H1 (cell line): ENCODE data around the gene TMEM44. TPM values are rescaled to one million over a fixed set of nuclear protein-coding genes. Genes with fewer than 3 reads are reported as not detected.

ENCODE experiments used
- CTCF ChIA-PET: fragments of 300-600 bp; sonication (Branson Sonifier 250); formaldehyde crosslinking; loops from one replicate; lab custom pipeline; 2021; ENCODE audit not compliant: partially characterized antibody; lab: Charles Lee
- POLR2A ChIA-PET: fragments of 300-600 bp; sonication (Branson Sonifier 250); formaldehyde crosslinking; loops from one replicate; lab custom pipeline; 2021; ENCODE audit warnings: inconsistent platforms; ENCODE audit not compliant: partially characterized antibody; lab: Charles Lee
- DNase-seq, 2 experiments: peaks; one replicate each; pipeline versions ENCODE4 v3.0.0 to v3.0.0-alpha.2; 2010 to 2022; ENCODE audit warnings: low spot score in 2 of 2, low read depth in 1 of 2, mixed read lengths in 1 of 2
- FAIRE-seq: peaks from 2 replicates; lab custom pipeline; 2011; peaks lifted over from hg19 to GRCh38; lab: Jason Lieb, UNC
- H2AFZ ChIP-seq: 2 replicates; pipeline ENCODE4 v1.8.1; 2012; ENCODE audit warnings: low read length, inconsistent platforms
- H2AK5ac ChIP-seq: 2 replicates; pipeline ENCODE4 v1.6.1; 2013; ENCODE audit warnings: low read depth, low read length
- H2BK120ac ChIP-seq: replicated peaks from 2 replicates; pipeline ENCODE3; 2013; ENCODE audit warnings: low read depth, low read length, inconsistent platforms
- H2BK12ac ChIP-seq: 2 replicates; pipeline ENCODE4 v1.6.1; 2013; ENCODE audit warnings: low read depth, low read length
- H2BK15ac ChIP-seq: 2 replicates; pipeline ENCODE4 v1.6.1; 2013; ENCODE audit warnings: low read length
- H2BK20ac ChIP-seq: 2 replicates; pipeline ENCODE4 v1.6.1; 2013; ENCODE audit warnings: low read length
- H2BK5ac ChIP-seq: 2 replicates; pipeline ENCODE4 v1.6.1; 2013; ENCODE audit warnings: low read depth, low read length
- H3K14ac ChIP-seq: 2 replicates; pipeline ENCODE4 v1.6.1; 2013; ENCODE audit warnings: inconsistent platforms; ENCODE audit not compliant: insufficient read length
- H3K18ac ChIP-seq: 2 replicates; pipeline ENCODE4 v1.6.1; 2013; ENCODE audit warnings: low read length; ENCODE audit errors: extremely low read depth
- H3K23ac ChIP-seq: 2 replicates; pipeline ENCODE4 v1.6.1; 2013; ENCODE audit warnings: inconsistent platforms; ENCODE audit not compliant: insufficient read length
- H3K23me2 ChIP-seq: 2 replicates; pipeline ENCODE4 v1.6.1; 2013; ENCODE audit warnings: low read depth, low read length
- H3K27ac ChIP-seq: 2 replicates; pipeline ENCODE4 v1.6.1; 2011; ENCODE audit warnings: low read depth, low read length, inconsistent platforms
- H3K27me3 ChIP-seq, 4 experiments: replicated peaks in 1 of 4; 1 replicate in 1 of 4; 2 replicates in 3 of 4; pipeline versions ENCODE4 v1.6.1 to v1.8.1; 2011 to 2013; ENCODE audit warnings: low read length in 3 of 4, mild to moderate bottlenecking in 3 of 4, inconsistent platforms in 2 of 4, mixed read lengths in 2 of 4, moderate library complexity in 1 of 4; ENCODE audit not compliant: control insufficient read depth in 3 of 4, insufficient read depth in 3 of 4; ENCODE audit errors: extremely low read depth in 1 of 4
- H3K36me3 ChIP-seq, 4 experiments: 2 replicates each; pipeline versions ENCODE4 v1.6.1 to v1.8.1; 2011 to 2013; ENCODE audit warnings: mild to moderate bottlenecking in 4 of 4, low read length in 3 of 4, moderate library complexity in 2 of 4, control low read depth in 1 of 4, inconsistent platforms in 1 of 4; ENCODE audit not compliant: insufficient read depth in 4 of 4, control insufficient read depth in 2 of 4
- H3K4ac ChIP-seq: replicated peaks from 2 replicates; pipeline ENCODE3; 2013; ENCODE audit warnings: low read length, low read depth, mixed read lengths, inconsistent platforms; ENCODE audit not compliant: insufficient read length
- H3K4me1 ChIP-seq, 4 experiments: replicated peaks in 1 of 4; 1 replicate in 1 of 4; 2 replicates in 3 of 4; pipeline versions ENCODE4 v1.6.1 to v1.8.1; 2011 to 2013; ENCODE audit warnings: low read length in 3 of 4, inconsistent platforms in 2 of 4, mixed read lengths in 1 of 4; ENCODE audit not compliant: insufficient read depth in 4 of 4, control insufficient read depth in 3 of 4
- H3K4me2 ChIP-seq, 2 experiments: 2 replicates each; pipeline versions ENCODE4 v1.6.1 to v1.8.1; 2011 to 2013; ENCODE audit warnings: low read depth in 2 of 2, low read length in 2 of 2, control low read depth in 1 of 2, inconsistent platforms in 1 of 2, mild to moderate bottlenecking in 1 of 2; ENCODE audit not compliant: insufficient read depth in 1 of 2
- H3K4me3 ChIP-seq, 4 experiments: fragments of 200-600, 300-600 bp in 1 of 4; sonication (generic), shearing (Covaris generic), sonication (Bioruptor Twin) in 1 of 4; 2 replicates each; pipeline versions ENCODE4 v1.5.1 to v1.8.1; 2011 to 2016; ENCODE audit warnings: low read length in 4 of 4, low read depth in 3 of 4, control low read depth in 2 of 4, inconsistent platforms in 2 of 4, mild to moderate bottlenecking in 2 of 4, mixed read lengths in 1 of 4, moderate library complexity in 1 of 4; ENCODE audit not compliant: insufficient read depth in 2 of 4; ENCODE audit errors: extremely low read depth in 1 of 4
- H3K56ac ChIP-seq: replicated peaks from 2 replicates; pipeline ENCODE3; 2013; ENCODE audit warnings: low read depth, mild to moderate bottlenecking, mixed read lengths, low read length, inconsistent platforms; ENCODE audit not compliant: insufficient read length
- H3K79me1 ChIP-seq: 2 replicates; pipeline ENCODE4 v1.6.1; 2013; ENCODE audit warnings: low read depth, low read length, control low read depth
- H3K79me2 ChIP-seq, 2 experiments: 2 replicates each; pipeline versions ENCODE4 v1.6.1 to v1.8.1; 2012 to 2013; ENCODE audit warnings: low read length in 2 of 2, mild to moderate bottlenecking in 2 of 2, inconsistent platforms in 1 of 2; ENCODE audit not compliant: insufficient read depth in 2 of 2, control insufficient read depth in 1 of 2
- H3K9ac ChIP-seq, 4 experiments: replicated peaks in 1 of 4; 1 replicate in 1 of 4; 2 replicates in 3 of 4; pipeline versions ENCODE4 v1.6.1 to v1.8.1; 2011 to 2013; ENCODE audit warnings: low read depth in 3 of 4, low read length in 3 of 4, control low read depth in 2 of 4, mild to moderate bottlenecking in 2 of 4, moderate library complexity in 2 of 4, inconsistent platforms in 1 of 4; ENCODE audit errors: extremely low read depth in 1 of 4
- H3K9me3 ChIP-seq, 2 experiments: 2 replicates each; pipeline versions ENCODE4 v1.6.1 to v1.8.1; 2012 to 2013; ENCODE audit warnings: mild to moderate bottlenecking in 2 of 2, moderate library complexity in 2 of 2, control low read depth in 1 of 2, inconsistent platforms in 1 of 2, low read depth in 1 of 2, low read length in 1 of 2, mixed read lengths in 1 of 2; ENCODE audit not compliant: insufficient read depth in 2 of 2
- H4K20me1 ChIP-seq, 2 experiments: replicated peaks in 1 of 2; 2 replicates each; pipeline versions ENCODE3 to v1.8.1; 2011 to 2013; ENCODE audit warnings: inconsistent platforms in 2 of 2, low read length in 2 of 2, mild to moderate bottlenecking in 1 of 2; ENCODE audit not compliant: insufficient read depth in 2 of 2, control insufficient read depth in 1 of 2
- H4K5ac ChIP-seq: 2 replicates; pipeline ENCODE4 v1.6.1; 2013; ENCODE audit warnings: low read length, low read depth, mixed read lengths, inconsistent platforms; ENCODE audit not compliant: insufficient read length
- H4K8ac ChIP-seq: 2 replicates; pipeline ENCODE4 v1.8.0; 2013; ENCODE audit warnings: mild to moderate bottlenecking, moderate library complexity, low read length, inconsistent platforms; ENCODE audit not compliant: insufficient read depth; ENCODE audit errors: extremely low read depth
- H4K91ac ChIP-seq: replicated peaks from 2 replicates; pipeline ENCODE3; 2013; ENCODE audit warnings: low read length, mixed read lengths, inconsistent platforms; ENCODE audit not compliant: insufficient read length
- CBX8 ChIP-seq: fragments of 300-800, 300-1000 bp; sonication (generic); IDR thresholded peaks from 2 replicates; pipeline ENCODE4 v1.7.1; 2016; ENCODE audit warnings: low read depth, low read length, borderline replicate concordance
- GABPA ChIP-seq: IDR thresholded peaks from 2 replicates; pipeline ENCODE4 v1.6.1; 2011; ENCODE audit warnings: mild to moderate bottlenecking, low read length, moderate library complexity, borderline replicate concordance; ENCODE audit not compliant: insufficient read depth
- NANOG ChIP-seq: IDR thresholded peaks from 2 replicates; pipeline ENCODE4 v1.6.1; 2011; ENCODE audit warnings: low read length, low read depth, mild to moderate bottlenecking, inconsistent platforms; ENCODE audit not compliant: insufficient read depth, poor library complexity, severe bottlenecking
- RNF2 ChIP-seq: fragments of 200-900, 300-1000 bp; sonication (generic); IDR thresholded peaks from 2 replicates; pipeline ENCODE4 v1.7.1; 2016; ENCODE audit warnings: borderline replicate concordance, low read depth, mild to moderate bottlenecking, antibody characterized with exemption, low read length; ENCODE audit not compliant: poor library complexity, severe bottlenecking; ENCODE audit errors: missing control alignments
- WGBS, 2 experiments: shearing (Covaris generic) in 1 of 2; methylation state at CpG; one replicate each; pipeline versions ENCODE4 v1.1.6 to v1.1.7; 2013 to 2015; ENCODE audit warnings: low lambda C conversion rate in 2 of 2, mixed read lengths in 2 of 2, inconsistent platforms in 1 of 2, low coverage in 1 of 2, missing lambda C conversion rate in 1 of 2; ENCODE audit not compliant: insufficient replicate concordance in 2 of 2, insufficient coverage in 1 of 2, insufficient read length in 1 of 2; ENCODE audit errors: extremely low coverage in 1 of 2, missing lambda C conversion rate in 1 of 2; 5-methylcytosine and 5-hydroxymethylcytosine counted together
- polyA plus RNA-seq, 7 experiments: library from polyadenylated mRNA; depleted of rRNA in 3 of 7; stranded (reverse) in 5 of 7; unstranded in 2 of 7; fragments of >200 nt in 5 of 7; fragments of 200-250 nt in 2 of 7; gene quantifications; 1 replicate in 5 of 7; 2 replicates in 1 of 7; 4 replicates in 1 of 7; pipeline versions ENCODE4 v1.2.1 to v1.2.3, GENCODE V29; 2011 to 2013; ENCODE audit warnings: missing spikeins in 2 of 7, mixed read lengths in 2 of 7
- total RNA-seq: library from RNA; stranded (reverse); fragmentation: NEBNext Ultra II Directional; extraction: Animal tissue kit (Norgen Biotek cat#: 25700); gene quantifications from 2 replicates; pipeline ENCODE4 v1.2.1, GENCODE V29; 2021

Gene TMEM44
- total and polyA plus RNA-seq, 2 of the 8 experiments (the other 6 are each of a cell fraction or from before 2014, with no cell fraction given): 14.0 to 16.7 TPM

- CTCF ChIA-PET: interaction anchor here (0.6 to 5.4 kb wide), 4 partner anchors 15 to 410 kb away, joined by 3 to 48 read pairs (median 3); no protein-coding TSS in a partner anchor
- no peak for DNase-seq
- H2AK5ac ChIP-seq: no peak overlapping the region
- no peaks in the 10 kb centered on the region for H3K36me3 ChIP-seq
- no peak overlapping the region for H3K56ac ChIP-seq
- H3K4me3 ChIP-seq: no peak overlapping the region
- H3K23me2 ChIP-seq: no peaks in the 10 kb centered on the region
- H3K9me3 ChIP-seq: no peaks in the 10 kb centered on the region
- H3K4me1 ChIP-seq: peaks cover 0 to 2% (median 0%) of the 10 kb centered on the region in 4 experiments; a peak in 1 of 7 replicates
- no peak for TF ChIP-seq GABPA
- no peak for TF ChIP-seq CBX8
- TF ChIP-seq RNF2: no peak
- no peak for TF ChIP-seq NANOG
- TF ChIP-seq, all 59 proteins: peak for 0
- no peak overlapping the region for H3K4ac ChIP-seq
- H3K4me2 ChIP-seq: no peak overlapping the region
- H3K9ac ChIP-seq: no peak overlapping the region
- POLR2A ChIA-PET: no interaction called here
- H3K14ac ChIP-seq: no peak overlapping the region
- no peak overlapping the region for H4K91ac ChIP-seq
- H3K27ac ChIP-seq: no peak overlapping the region
- WGBS, 2 experiments: 92% methylated on average over 8 of the region's 8 CpGs; no CpG with 5 or more reads in 1 of the 2 experiments
- H3K79me2 ChIP-seq: no peaks in the 10 kb centered on the region
- H2BK120ac ChIP-seq: no peak overlapping the region
- H2AFZ ChIP-seq: no peak overlapping the region
- H3K23ac ChIP-seq: no peak overlapping the region
- no peak overlapping the region for H3K18ac ChIP-seq
- no peak overlapping the region for H2BK12ac ChIP-seq
- no peaks in the 10 kb centered on the region for H4K20me1 ChIP-seq
- no peak overlapping the region for H2BK20ac ChIP-seq
- no peak overlapping the region for H4K5ac ChIP-seq
- H3K27me3 ChIP-seq: no peaks in the 10 kb centered on the region
- no peak overlapping the region for H4K8ac ChIP-seq
- H3K79me1 ChIP-seq: no peaks in the 10 kb centered on the region
- no peak overlapping the region for H2BK15ac ChIP-seq
- no peak for FAIRE-seq
- no peak overlapping the region for H2BK5ac ChIP-seq
These were observed 62.3 kb downstream of the TMEM44 start for GRCh38 chr3:194570898-194571297.
